ENCODE measurements around the gene SRPK2.
"Not testable (repeated sequence)": the region's sequence is repeated elsewhere in the genome, so short reads cannot be mapped to it uniquely, and the experiment has no call there.

The SRPK2 gene

DNA sequence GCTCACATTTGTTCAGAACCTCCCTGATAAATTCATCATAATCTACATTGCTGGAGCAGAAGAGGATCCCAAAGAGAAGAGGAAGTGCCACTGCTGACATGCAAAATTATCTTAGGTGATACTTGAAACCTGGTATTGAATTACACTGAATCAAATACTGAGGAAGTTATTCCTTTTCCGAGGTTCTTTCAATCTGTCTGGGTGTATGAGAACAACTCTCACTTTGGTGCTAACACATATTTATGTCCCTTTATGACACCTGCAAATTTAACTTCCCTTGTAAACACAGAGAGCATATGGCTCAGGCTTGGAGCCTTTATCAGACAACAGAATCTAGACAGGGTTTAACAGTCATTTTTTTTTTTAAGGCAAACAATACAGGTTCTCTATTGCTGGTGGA is 131.4 kb downstream of the SRPK2 start:
- peak; percentile 79 for DNase-seq

DNA sequence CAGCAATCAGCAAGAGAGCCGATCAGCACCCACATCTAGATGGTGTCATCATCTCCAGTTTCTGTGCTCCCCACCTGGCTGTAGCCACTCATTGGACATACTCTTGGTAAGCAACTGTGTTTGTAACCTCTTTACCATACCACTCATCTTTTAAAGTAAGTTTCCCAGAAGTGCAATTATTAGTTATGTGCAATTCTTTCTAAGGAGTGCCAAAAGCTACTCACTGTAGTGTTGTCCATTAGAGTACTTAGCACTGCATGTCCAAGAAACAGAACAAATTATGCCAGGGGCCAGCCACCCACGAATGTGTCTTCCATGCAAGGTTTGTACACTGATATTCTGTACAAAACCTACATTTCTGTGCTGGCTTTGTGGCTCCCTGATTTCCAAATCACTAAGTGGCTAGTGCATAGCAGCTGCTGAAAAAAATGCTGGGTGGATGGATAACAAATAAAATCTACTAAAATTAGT is 131.9 kb downstream of the SRPK2 start:
- no peak for DNase-seq

DNA sequence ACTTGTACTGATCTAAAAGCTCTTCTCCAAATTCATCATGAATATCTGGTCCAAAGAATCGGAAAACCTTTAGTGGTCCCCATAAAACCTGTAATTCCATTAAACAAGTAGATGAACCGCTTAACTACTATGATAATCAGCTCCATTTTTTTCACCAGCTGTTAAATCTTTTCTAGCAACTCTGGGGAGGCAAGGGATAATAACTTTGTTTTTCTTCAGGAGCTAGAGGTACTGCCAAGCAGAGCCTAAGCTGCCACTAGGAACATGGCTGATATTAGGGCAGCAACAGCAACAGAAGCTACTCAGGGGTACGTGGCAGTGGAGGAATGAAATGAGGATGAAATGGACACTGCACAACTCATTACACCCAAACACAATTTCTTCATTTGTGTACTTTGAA is 138.0 kb downstream of the SRPK2 start:
- DNase-seq: no peak

DNA sequence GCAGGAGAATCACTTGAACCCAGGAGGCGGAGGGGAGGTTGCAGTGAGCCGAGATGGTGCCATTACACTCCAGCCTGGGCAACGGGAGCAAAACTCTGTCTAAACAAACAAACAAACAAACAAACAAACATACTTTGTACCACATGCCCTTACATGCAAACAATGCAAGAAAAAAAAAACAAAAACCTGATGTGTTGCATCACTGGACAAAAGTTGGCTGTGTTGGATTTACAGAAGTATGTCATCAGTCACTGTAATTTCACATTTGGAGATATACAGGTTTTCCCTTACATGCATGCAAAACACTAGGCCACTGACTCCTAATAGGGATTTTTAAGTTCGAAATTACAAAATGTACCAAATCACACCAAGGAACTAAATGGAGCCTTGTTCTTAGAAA is 138.5 kb downstream of the SRPK2 start:
- DNase-seq: no peak

DNA sequence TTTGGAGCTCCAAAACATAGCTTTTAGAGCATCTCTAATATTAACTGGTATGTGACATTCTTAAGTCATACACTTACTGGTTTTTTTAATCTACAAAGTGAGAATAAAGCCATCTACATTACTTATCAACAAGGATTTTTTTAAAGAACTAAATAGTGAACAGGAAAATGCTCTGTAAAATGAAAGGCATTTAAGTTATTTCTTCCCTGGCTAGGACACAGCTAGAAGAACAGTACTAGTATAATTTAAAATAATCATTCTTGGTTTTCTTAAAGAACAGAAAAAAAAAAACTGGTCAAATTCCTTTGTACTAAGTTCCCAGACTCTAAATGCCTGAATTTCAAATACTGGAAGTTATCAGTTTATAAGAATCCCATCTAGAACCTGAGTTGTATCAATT is 139.5 kb downstream of the SRPK2 start:
- DNase-seq: no peak

DNA sequence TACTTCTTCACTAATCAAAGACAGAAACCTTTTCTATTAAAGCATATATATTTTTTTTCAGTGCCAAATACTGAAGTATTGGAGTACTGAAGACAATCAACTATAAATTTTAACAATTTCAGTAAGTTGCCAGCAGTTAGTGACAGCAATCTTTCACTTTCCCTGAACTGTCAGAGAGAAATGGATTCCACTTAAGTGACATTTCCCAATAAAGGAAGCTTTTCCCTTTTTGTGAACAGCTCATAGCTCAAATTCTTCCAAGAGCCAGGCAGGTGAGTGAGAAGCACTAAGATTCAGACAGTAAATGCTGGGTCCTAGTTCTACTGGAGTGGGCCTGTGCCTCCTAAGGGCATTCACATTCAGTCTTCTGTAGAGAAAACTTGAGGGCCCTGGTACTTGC is 142.0 kb downstream of the SRPK2 start:
- DNase-seq: peak; percentile 24

DNA sequence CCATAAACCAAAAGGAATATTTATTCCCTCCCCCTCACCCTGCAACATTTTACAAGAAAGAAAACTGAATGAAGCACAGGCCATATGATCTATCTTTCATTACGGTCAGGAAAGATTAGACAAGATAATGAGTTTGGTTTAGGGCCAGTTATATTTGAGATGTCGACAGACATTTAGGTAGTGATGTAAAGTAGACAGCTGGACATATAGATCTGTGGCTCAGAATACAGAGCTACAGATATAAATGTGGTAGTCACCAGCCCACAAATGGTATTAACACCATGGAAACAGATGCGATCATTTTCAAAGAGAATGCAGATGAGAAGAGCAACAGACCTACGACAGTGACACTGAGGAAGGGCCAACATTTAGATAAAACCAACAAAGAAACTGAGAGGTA is 142.5 kb downstream of the SRPK2 start:
- peak; percentile 47 for DNase-seq

DNA sequence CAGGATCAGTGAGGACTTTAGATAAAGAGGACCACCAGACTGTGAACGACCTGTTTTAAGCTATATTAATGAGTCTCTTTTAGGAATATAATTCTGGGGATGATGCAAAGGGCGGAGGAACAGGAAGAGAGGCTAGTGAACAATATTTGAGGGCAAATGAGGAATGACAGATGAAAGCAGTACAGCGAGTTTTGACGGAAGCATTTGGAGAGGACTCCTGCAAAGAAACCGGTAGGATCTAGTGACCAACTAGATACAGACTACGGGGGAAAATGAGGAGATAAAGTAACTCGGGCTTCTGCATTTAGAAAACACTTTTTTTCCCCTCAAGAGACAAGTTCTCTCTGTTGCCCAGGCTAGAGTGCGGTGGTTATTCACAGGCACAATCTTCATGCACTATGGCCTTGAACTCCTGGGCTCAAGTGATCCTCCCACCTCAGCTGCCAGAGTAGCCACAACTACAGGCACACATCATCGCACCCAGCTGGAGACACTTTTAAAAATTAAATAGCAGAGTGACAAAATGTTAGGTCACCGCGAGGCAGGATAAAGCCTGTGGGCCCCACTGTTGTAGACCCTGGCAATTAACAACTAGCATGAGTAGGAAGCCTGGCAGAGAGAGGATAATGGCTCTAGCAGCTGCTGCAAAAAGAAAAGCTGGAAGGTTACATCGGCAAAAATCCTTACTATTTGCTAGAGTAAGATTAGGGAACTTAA is 143.2 kb downstream of the SRPK2 start:
- DNase-seq: peak; percentile 90

DNA sequence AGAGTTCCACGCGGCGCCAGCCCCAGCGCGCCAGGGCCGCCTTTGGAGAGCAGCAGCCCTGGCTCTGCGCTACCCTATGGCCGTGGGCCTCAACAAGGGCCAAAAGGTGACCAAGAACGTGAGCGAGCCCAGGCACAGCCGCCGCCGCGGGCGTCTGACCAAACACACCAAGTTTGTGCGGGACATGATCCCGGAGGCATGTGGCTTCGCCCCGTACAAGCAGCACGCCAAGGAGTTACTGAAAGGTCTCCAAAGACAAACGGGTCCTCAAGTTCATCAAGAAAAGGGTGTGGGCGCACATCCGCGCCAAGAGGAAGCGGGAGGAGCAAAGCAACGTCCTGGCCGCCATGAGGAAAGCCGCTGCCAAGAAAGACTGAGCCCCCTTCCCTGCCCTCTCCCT is 144.1 kb downstream of the SRPK2 start:
- DNase-seq: no peak

DNA sequence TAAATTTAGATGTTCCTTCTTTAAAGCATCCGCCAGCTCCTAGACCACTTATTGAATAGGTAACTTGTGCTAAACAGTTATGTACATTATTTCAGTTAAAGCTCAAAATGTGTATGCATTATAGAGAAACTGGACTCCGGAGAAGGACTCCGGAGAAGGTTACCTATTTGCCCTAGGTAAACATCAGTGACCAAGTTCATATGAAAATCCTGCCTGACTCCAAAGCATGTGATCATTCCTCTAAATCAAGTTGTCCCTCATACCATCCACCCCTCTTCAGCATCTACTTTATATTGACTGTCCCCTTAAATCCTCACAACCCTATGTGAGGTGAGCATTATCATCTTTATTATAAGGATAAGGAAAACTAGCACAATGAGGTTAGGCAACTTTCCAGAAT is 147.5 kb downstream of the SRPK2 start:
- DNase-seq: no peak

DNA sequence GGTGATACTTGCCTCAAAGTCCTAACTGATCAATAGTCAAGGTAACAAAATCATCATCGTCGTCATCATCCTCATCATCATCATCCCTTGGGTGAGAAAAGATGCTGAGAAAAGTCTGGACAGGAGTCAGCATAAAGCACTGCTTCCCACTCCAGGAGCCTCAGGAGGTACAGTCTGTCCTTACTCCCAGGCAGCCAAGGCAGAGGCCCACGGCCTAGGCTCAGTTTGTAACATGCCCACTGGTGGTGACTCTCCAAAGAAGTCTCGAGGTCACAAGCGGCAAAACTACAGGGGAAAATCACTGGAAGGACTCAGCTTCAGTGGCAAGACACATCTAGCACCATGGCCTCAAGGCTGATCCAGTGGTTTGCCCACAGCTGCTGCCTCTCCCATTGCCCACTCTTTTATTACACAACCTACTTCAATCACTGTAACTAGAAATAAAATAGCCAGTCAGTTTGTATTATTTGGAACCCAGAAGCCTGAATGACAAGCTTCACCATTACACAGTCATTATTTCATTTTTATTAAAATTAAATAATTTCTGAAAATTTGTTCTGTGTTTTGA is 150.4 kb downstream of the SRPK2 start:
- DNase-seq: no peak

DNA sequence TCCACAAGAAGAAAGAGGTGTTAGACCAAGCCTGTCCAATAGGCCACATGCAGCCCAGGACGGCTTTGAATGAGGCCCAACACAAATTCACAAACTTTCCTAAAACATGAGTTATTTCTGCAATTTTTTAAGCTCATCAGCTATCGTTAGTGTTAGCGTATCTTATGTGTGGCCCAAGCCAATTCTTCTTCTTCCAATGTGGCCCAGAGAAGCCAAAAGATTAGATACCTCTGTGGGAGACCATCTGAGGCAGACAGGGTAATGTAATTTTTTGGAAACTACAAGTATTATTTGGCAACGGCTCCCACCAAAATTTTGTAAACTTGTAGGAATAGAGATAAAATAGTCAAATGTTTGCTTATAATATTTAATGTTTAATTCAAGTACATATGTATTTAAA is 153.8 kb downstream of the SRPK2 start:
- DNase-seq: no peak

DNA sequence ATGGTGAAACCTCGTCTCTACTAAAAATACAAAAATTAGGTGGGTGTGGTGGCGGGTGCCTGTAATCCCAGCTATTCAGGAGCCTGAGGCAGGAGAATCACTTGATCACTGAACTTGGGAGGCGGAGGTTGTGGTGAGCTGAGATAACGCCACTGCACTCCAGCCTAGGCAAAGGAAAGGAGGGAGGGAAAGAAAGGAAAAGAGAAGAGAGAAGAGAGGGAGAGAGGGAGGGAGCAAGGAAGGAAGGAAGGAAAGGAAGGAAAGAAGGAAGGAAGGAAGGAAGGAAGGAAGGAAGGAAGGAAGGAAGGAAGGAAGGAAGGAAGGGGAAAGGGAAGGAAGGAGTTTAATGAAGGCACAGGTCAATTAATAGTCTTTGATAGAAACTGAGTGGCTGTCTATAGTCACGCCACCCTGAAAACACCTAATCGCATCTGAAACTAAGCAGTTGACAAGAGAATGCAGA is 155.9 kb downstream of the SRPK2 start:
- not testable (repeated sequence) for DNase-seq

DNA sequence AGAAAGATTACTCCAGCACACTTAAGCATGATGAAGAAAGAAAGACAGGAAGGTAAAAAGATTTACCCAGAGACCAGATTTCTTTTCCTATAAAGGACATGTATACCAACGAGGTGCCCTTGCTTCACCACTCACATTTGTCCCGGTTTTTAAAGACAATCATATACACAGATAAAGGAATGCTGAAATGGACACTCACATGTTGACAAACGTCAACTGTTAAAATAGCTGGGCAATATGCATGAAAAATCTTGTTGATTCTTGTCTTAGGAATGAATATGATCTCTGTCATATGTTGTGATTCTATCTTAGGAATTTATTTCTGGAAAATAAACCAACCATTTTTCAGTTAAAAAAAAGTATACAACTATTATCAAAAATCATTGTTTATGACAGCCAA is 158.2 kb downstream of the SRPK2 start:
- no peak for DNase-seq

DNA sequence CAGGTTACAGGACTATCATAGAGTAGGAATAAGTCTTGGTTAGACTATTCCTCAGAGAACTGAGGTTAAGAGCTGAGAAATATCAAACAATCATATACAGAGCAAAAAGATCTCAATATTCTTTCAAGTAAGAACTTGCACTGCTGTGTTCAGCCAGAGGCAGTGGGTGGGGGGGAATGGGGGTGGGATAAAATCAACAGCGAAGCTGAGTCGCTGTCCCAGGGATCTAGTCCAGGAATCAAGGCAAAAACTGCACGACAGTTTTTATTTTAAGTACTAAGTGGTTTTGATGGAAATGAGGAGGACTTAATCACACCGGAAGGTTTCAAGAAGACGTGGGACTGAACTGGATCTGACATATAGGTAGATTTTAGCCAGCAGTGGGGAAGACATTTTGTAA is 159.1 kb downstream of the SRPK2 start:
- no peak for DNase-seq

DNA sequence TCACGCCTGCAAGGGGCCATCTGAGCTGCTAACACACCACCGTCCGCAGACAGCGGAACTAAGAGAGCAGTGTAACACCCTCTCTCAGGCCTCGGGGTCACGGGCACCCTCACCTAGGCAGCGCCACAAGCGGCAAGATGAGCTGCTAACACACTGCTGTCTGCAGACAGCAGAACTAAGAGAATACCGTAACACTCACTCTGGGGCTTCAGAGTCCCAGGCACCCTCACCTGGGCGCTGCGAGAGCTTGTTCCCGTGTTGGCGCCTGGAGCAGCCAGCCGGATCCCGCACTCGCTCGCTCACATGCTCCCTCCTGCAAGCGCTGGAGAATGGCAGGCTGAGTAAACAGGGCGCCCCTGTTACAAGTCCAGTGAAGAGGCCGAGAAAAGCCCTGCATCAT is 160.2 kb downstream of the SRPK2 start:
- DNase-seq: no peak

DNA sequence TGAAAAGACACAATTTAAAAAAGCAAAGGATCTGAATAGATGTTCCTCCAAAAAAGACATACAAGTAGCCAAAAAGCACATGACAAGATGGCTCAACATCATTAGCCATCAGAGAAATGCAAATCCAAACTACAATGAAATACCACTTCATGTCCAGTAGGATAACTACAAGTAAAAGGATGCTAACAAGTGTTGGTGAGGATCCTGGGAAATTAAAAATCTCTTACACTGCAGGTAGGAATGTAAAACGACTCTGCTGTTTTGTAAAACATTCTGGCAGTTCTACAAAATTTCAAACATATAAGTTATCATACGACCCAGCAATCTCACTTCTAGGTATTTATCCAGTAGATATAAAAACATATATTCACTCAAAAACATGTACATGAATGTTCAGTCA is 161.3 kb downstream of the SRPK2 start:
- no peak for DNase-seq

DNA sequence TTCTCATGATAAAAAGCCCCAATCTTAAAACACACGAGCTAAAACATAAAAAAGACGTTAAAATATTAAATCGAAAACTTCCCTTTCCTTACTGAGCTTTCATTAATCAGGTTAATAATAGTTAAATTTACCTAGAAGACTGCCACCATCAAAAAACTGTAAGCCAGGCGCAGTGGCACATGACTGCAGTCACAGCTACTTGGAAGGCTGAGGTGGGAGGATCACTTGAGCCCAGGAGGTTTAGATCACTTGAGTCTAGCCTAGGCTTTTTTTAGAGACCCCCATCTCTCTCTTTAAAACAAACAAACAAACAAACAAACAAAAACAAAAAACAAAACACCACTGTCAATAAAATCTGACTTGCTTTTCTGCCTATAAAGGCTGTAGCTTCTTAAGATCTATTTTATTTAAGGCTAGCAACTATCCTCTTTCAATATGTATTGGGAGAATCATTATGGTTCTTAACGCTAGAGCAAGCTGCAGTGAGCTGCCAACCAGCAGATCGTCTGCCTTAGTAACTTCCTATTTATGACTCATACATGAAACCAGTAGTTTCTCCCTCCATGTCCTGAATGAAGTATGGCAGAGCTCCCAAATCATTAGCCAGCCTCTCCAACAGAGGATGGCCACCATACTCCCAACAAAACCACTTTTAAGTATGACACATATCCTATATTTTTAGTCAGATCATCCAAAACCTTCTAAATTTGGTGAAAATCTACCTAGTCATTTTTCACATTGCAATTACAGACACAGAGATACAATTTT is 163.7 kb downstream of the SRPK2 start:
- DNase-seq: peak; percentile 64

DNA sequence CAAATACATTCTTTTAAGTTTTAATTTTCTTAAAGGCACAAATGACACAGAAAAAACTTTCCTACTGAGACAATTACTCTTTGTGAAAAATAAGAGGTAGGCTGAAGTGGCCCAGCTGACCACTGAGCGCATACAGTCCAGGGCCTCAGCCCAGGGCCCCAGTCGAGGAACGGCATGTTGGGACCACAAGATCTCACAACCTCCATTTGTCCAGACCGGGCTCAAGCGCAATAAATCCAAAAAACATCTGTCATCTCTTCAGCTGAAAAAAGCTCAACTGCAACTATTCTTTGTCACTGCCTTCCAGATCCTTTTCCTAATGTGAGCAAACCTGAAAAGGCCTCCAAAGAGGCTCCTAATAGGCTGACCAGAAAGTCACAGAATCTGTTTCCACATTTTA is 165.8 kb downstream of the SRPK2 start:
- DNase-seq: no peak

DNA sequence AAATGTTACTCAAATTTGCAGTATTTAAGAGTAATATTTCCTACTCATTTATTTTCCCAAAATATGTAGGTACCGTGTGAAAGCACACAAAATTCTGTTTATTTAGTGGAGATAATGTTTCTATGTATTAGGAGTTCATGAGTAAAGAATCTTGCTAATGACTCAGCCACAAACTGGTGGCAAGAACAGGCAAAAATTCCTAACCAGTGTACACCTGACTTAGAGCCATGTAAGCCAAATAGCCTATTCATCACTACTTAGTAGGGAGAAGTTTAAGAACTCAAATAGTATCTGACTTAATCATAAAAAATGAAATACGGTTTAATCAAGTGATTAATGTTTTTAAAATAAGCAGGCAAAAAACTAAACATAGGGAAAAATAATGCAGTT is 169.0 kb downstream of the SRPK2 start:
- no peak for DNase-seq

DNA sequence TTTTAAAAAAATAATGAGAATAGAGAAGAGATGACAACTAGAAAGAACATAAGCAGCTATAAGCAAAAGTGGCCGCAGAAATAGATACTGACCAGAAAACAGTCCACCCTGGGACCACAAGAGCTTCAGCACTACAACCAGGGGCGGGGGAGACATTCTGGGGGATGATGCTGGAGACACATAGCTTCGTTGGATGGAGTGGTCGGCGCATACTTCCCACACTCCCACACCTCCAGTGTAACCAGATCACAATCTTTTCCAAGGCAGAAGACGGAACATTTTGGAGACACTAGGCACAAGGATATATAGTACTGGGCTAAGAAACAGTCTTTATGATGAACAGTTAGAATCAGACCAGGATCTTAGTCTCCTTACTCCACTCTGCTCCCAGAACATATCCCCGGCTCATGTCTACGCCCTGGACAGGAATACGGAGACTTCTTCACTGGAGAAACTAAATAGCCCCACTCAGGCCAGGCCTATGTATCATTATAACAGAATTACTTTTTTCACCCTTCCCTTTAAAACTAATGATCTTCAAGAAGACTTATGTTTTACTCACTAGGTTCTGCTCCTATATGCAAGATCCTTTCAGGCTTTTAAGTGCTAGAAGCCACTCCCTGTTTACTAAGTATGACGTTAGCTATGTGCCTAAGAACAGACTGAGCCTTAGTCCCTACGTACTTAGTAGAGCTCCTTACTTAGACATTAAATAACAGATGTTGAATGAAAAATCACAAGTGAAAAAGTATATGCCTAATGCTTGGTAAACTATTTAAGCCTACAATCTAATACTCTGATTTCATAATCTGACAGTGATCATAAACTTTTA is 169.6 kb downstream of the SRPK2 start:
- DNase-seq: no peak

DNA sequence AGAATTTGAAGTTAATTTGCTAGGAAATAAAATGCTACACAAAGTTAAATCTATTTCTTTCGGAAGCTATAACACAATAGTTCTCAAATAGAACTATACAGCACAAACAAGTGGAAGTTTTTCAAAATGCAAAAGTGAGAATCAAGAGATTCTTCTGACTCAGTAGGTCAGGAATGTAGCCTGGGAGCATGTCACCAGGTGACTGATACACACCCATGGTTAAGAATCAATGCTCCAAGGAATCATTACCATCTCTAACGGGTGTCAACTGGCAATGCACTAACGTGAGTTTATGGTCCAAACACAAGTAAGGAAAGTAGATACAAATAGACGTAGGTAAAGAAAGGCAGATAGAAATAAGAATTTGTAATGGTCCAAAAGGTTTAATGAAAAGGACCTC is 170.5 kb downstream of the SRPK2 start:
- no peak for DNase-seq

DNA sequence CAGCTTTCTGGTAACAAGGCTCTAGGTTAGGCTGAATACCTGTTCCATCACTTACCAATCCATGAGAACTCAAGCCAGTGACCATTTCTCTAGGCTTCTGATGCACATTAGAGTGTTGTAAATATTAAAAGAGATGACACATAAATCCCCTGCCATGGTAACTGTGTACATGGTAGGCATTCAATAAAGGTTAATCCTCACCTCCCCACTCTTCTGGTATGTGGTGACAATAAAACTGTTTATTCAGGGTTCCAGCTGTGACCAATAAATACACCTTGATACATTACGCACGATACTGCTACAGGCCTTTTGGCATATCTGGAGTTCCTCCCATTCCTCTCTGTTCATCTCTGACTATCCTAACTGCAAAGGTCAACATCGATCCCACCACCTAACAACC is 171.9 kb downstream of the SRPK2 start:
- DNase-seq: peak; percentile 37

All from NCI-H69 (cell line).